A549 (cell line): ENCODE data around the gene ARRDC4. TPM values are rescaled to one million over a fixed set of nuclear protein-coding genes. Genes with fewer than 3 reads are reported as not detected.
A peak's percentile ranks its signal among the peaks of the same experiment; 100 is the strongest.

Experiments
- ATAC-seq, 2 experiments: fragments of 200-7000 bp in 1 of 2; fragments of >200 bp in 1 of 2; cut with Nextera tagmentation in 1 of 2; cut with Tn5 transposase in 1 of 2; 3 replicates each; pipeline versions ENCODE4 v1.8.0 to v1.9.1; 2018 to 2020; ENCODE audit warnings: mild to moderate bottlenecking in 1 of 2, moderate library complexity in 1 of 2
- CTCF ChIA-PET: fragments of 300-600 bp; sonication (Branson Sonifier 250); formaldehyde crosslinking; extraction: SDS; loops from one replicate; lab custom pipeline; 2021; ENCODE audit warnings: antibody characterized with exemption, inconsistent platforms; lab: Yijun Ruan, JAX
- POLR2A ChIA-PET: fragments of 350-600 bp; formaldehyde crosslinking; extraction: SDS; loops from one replicate; lab custom pipeline; 2021; ENCODE audit warnings: antibody characterized with exemption, inconsistent platforms; lab: Yijun Ruan, JAX
- DNase-seq, 2 experiments: peaks; one replicate each; pipeline versions ENCODE4 v3.0.0 to v3.0.0-alpha.2; 2011 to 2016; ENCODE audit warnings: low read depth in 1 of 2, low spot score in 1 of 2
- FAIRE-seq: peaks from 2 replicates; lab custom pipeline; 2011; peaks lifted over from hg19 to GRCh38; lab: Jason Lieb, UNC
- H3K27ac ChIP-seq, 2 experiments: fragments of >200 bp; sonication (Bioruptor Twin); formaldehyde crosslinking; 3 replicates each; pipeline ENCODE4 v1.5.1; 2016 to 2017
- H3K4me1 ChIP-seq: fragments of >200 bp; sonication (Bioruptor Twin); formaldehyde crosslinking; 3 replicates; pipeline ENCODE4 v1.6.1; 2016
- H3K4me2 ChIP-seq: fragments of >200 bp; sonication (Bioruptor Twin); formaldehyde crosslinking; 3 replicates; pipeline ENCODE4 v1.6.1; 2016
- H3K4me3 ChIP-seq: fragments of >200 bp; sonication (Bioruptor Twin); formaldehyde crosslinking; 3 replicates; pipeline ENCODE4 v1.5.1; 2016
- H3K9me3 ChIP-seq: fragments of >200 bp; sonication (Bioruptor Twin); formaldehyde crosslinking; 3 replicates; pipeline ENCODE4 v1.6.1; 2016
- BHLHE40 ChIP-seq: IDR thresholded peaks from 2 replicates; pipeline ENCODE4 v1.6.1; 2012; ENCODE audit warnings: low read depth, low read length, inconsistent platforms
- CBX2 ChIP-seq: fragments of 200-600 bp; sonication (generic); IDR thresholded peaks from 2 replicates; pipeline ENCODE4 v1.6.1; 2016; ENCODE audit warnings: low read depth, mild to moderate bottlenecking, borderline replicate concordance
- CHD4 ChIP-seq: fragments of 200-600 bp; sonication (generic); IDR thresholded peaks from 2 replicates; pipeline ENCODE4 v1.6.1; 2016; ENCODE audit warnings: antibody characterized with exemption, mild to moderate bottlenecking, borderline replicate concordance
- EP300 ChIP-seq, 2 experiments: fragments of >200 bp; sonication (Bioruptor Twin); formaldehyde crosslinking; IDR thresholded peaks; 2 replicates in 1 of 2; 3 replicates in 1 of 2; pipeline ENCODE4 v1.6.1; 2016 to 2017
- FOXS1 ChIP-seq: fragments of 250-450 bp; sonication (Bioruptor Pico); IDR thresholded peaks from 2 replicates; pipeline ENCODE4 v1.5.0; 2020; ENCODE audit warnings: mild to moderate bottlenecking, moderate library complexity
- HEYL ChIP-seq: fragments of 250-450 bp; sonication (Bioruptor Pico); IDR thresholded peaks from 2 replicates; pipeline ENCODE4 v1.8.0; 2021; ENCODE audit warnings: mild to moderate bottlenecking, moderate library complexity
- KDM5A ChIP-seq: fragments of 200-600 bp; sonication (generic); IDR thresholded peaks from 2 replicates; pipeline ENCODE4 v1.6.1; 2016; ENCODE audit warnings: antibody characterized with exemption, mild to moderate bottlenecking
- MAFK ChIP-seq: fragments of 450-650 bp; IDR thresholded peaks from 2 replicates; pipeline ENCODE4 v1.6.1; 2014; ENCODE audit not compliant: partially characterized antibody
- MAX ChIP-seq: IDR thresholded peaks from 2 replicates; pipeline ENCODE4 v1.6.1; 2012
- MAZ ChIP-seq: fragments of 150-350 bp; IDR thresholded peaks from 2 replicates; pipeline ENCODE4 v1.6.1; 2014; ENCODE audit warnings: antibody characterized with exemption, low read depth, low read length, borderline replicate concordance
- NR3C1 ChIP-seq: fragments of >200 bp; sonication (Bioruptor Twin); formaldehyde crosslinking; IDR thresholded peaks from 3 replicates; pipeline ENCODE4 v1.6.1; 2017
- RCOR1 ChIP-seq: fragments of 150-350 bp; IDR thresholded peaks from 2 replicates; pipeline ENCODE4 v1.6.1; 2014; ENCODE audit warnings: antibody characterized with exemption, low read length, low read depth
- RFX5 ChIP-seq: fragments of 450-650 bp; IDR thresholded peaks from 2 replicates; pipeline ENCODE4 v1.7.1; 2014; ENCODE audit warnings: antibody characterized with exemption, mild to moderate bottlenecking, moderate library complexity
- SMC3 ChIP-seq: fragments of >200 bp; sonication (Bioruptor Twin); formaldehyde crosslinking; IDR thresholded peaks from 3 replicates; pipeline ENCODE4 v1.6.1; 2018; ENCODE audit warnings: inconsistent platforms
- SREBF2 ChIP-seq: fragments of 450-650 bp; IDR thresholded peaks from 2 replicates; pipeline ENCODE4 v1.6.1; 2014; ENCODE audit warnings: mild to moderate bottlenecking, moderate library complexity
- TFCP2L1 ChIP-seq: fragments of 250-450 bp; sonication (Bioruptor Pico); IDR thresholded peaks from 2 replicates; pipeline ENCODE4 v1.5.0; 2021; ENCODE audit warnings: mild to moderate bottlenecking
- ZFP36 ChIP-seq: fragments of 450-650 bp; IDR thresholded peaks from 2 replicates; pipeline ENCODE4 v1.6.1; 2014; ENCODE audit warnings: borderline replicate concordance; ENCODE audit not compliant: partially characterized antibody
- ZNF302 ChIP-seq: fragments of 250-450 bp; sonication (Bioruptor Pico); IDR thresholded peaks from 2 replicates; pipeline ENCODE4 v1.9.0; 2021; ENCODE audit warnings: inconsistent platforms, mild to moderate bottlenecking, moderate library complexity
- WGBS: methylation state at CpG from one replicate; pipeline ENCODE4 v1.1.6; 2017; ENCODE audit errors: missing lambda C conversion rate; 5-methylcytosine and 5-hydroxymethylcytosine counted together
- polyA plus RNA-seq, 4 experiments: library from polyadenylated mRNA; depleted of rRNA in 3 of 4; stranded (reverse); fragments of >200 nt; fragmentation: RNase III in 1 of 4; extraction: RNeasy Plus Mini Kit Qiagen cat#74134 plus additional on column Dnase treatment in 1 of 4; gene quantifications; 2 replicates in 3 of 4; 3 replicates in 1 of 4; pipeline ENCODE4 v1.2.3, GENCODE V29; 2011 to 2017
- TF ChIP-seq, protein P1 (sequence below): fragments of >200 bp; sonication (Bioruptor Twin); formaldehyde crosslinking; IDR thresholded peaks from 3 replicates; pipeline ENCODE4 v1.6.1; 2016
- TF ChIP-seq, protein P2 (sequence below): fragments of 250-450 bp; sonication (Bioruptor Pico); IDR thresholded peaks from 2 replicates; pipeline ENCODE4 v1.5.0; 2021; ENCODE audit warnings: mild to moderate bottlenecking, moderate library complexity, borderline replicate concordance
- TF ChIP-seq, protein P3 (sequence below): fragments of >200 bp; sonication (Bioruptor Twin); formaldehyde crosslinking; IDR thresholded peaks from 3 replicates; pipeline ENCODE4 v1.5.1; 2016

ARRDC4 gene
- polyA plus RNA-seq, 2 of the 4 experiments (the other 2 are of a cell fraction), result 0.19 to 2.2 TPM

- ATAC-seq (no peak), FAIRE-seq (no peak), DNase-seq (no peak)
- no peaks in the 10 kb centered on the region for H3K4me1 ChIP-seq
- no peak overlapping the region for H3K4me2 ChIP-seq
- ChIA-PET POLR2A (no interaction called here), CTCF (interaction anchor here (0.7 kb wide), 2 partner anchors 46 to 70 kb away, joined by 3 to 4 read pairs; no protein-coding TSS in a partner anchor)
- H3K27ac ChIP-seq, result no peak overlapping the region
- H3K9me3 ChIP-seq, result peaks cover 5% of the 10 kb centered on the region; the same call in 1 of the 3 replicates
- no peak overlapping the region for H3K4me3 ChIP-seq
- TF ChIP-seq EP300 (IDR thresholded peaks at IDR 0.05), result no peak
- peak; percentile 52 for TF ChIP-seq MAFK
- TF ChIP-seq CHD4, result no peak
- 5% methylated on average over 1 of the region's 1 CpG for WGBS
Observed at GRCh38 chr15:97931314-97931713, 29.2 kb upstream of the ARRDC4 start.

GRCh38 chr15:97933589-97933988 is 26.9 kb upstream of the ARRDC4 start:
- no peak for FAIRE-seq

GRCh38 chr15:97940993-97941392 is 19.5 kb upstream of the ARRDC4 start:
- ATAC-seq, result no peak
- TF ChIP-seq BHLHE40, result no peak
- TF ChIP-seq MAX, result no peak
- no peak for TF ChIP-seq MAZ
- no peak for TF ChIP-seq RFX5
- no peak for TF ChIP-seq CBX2
- no peak for TF ChIP-seq KDM5A
- TF ChIP-seq, protein P1, sequence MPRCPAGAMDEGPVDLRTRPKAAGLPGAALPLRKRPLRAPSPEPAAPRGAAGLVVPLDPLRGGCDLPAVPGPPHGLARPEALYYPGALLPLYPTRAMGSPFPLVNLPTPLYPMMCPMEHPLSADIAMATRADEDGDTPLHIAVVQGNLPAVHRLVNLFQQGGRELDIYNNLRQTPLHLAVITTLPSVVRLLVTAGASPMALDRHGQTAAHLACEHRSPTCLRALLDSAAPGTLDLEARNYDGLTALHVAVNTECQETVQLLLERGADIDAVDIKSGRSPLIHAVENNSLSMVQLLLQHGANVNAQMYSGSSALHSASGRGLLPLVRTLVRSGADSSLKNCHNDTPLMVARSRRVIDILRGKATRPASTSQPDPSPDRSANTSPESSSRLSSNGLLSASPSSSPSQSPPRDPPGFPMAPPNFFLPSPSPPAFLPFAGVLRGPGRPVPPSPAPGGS, result no peak
- TF ChIP-seq ZNF302 (CRISPR knock-in tag), result no peak
- TF ChIP-seq, protein P2, sequence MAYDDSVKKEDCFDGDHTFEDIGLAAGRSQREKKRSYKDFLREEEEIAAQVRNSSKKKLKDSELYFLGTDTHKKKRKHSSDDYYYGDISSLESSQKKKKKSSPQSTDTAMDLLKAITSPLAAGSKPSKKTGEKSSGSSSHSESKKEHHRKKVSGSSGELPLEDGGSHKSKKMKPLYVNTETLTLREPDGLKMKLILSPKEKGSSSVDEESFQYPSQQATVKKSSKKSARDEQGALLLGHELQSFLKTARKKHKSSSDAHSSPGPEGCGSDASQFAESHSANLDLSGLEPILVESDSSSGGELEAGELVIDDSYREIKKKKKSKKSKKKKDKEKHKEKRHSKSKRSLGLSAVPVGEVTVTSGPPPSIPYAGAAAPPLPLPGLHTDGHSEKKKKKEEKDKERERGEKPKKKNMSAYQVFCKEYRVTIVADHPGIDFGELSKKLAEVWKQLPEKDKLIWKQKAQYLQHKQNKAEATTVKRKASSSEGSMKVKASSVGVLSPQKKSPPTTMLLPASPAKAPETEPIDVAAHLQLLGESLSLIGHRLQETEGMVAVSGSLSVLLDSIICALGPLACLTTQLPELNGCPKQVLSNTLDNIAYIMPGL (CRISPR knock-in tag), result no peak
- no peak for TF ChIP-seq RCOR1
- no peak for TF ChIP-seq FOXS1
- TF ChIP-seq SREBF2, result no peak
- no peak for TF ChIP-seq HEYL
- TF ChIP-seq SMC3, result no peak
- no peak for TF ChIP-seq ZFP36
- TF ChIP-seq NR3C1, result no peak
- TF ChIP-seq, protein P3, sequence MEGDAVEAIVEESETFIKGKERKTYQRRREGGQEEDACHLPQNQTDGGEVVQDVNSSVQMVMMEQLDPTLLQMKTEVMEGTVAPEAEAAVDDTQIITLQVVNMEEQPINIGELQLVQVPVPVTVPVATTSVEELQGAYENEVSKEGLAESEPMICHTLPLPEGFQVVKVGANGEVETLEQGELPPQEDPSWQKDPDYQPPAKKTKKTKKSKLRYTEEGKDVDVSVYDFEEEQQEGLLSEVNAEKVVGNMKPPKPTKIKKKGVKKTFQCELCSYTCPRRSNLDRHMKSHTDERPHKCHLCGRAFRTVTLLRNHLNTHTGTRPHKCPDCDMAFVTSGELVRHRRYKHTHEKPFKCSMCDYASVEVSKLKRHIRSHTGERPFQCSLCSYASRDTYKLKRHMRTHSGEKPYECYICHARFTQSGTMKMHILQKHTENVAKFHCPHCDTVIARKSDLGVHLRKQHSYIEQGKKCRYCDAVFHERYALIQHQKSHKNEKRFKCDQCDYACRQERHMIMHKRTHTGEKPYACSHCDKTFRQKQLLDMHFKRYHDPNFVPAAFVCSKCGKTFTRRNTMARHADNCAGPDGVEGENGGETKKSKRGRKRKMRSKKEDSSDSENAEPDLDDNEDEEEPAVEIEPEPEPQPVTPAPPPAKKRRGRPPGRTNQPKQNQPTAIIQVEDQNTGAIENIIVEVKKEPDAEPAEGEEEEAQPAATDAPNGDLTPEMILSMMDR, result no peak
- POLR2A ChIA-PET, result no interaction called here

More at GRCh38 chr15:97933589-97933988, 26.9 kb upstream of the ARRDC4 start:
- Histone ChIP-seq H3K27ac (no peak overlapping the region), H3K4me2 (no peak overlapping the region), H3K9me3 (peaks cover 5% of the 10 kb centered on the region; the same call in 1 of the 3 replicates), H3K4me3 (no peak overlapping the region), H3K4me1 (no peaks in the 10 kb centered on the region)
- ChIA-PET CTCF (no interaction called here), POLR2A (no interaction called here)
- ATAC-seq, result no peak
- TF ChIP-seq TFCP2L1 (CRISPR knock-in tag) (no peak), ZFP36 (peak; percentile 43)
- no peak for DNase-seq
- 0% methylated on average over 1 of the region's 1 CpG for WGBS

More at GRCh38 chr15:97940993-97941392, 19.5 kb upstream of the ARRDC4 start:
- CTCF ChIA-PET, result no interaction called here
- Histone ChIP-seq H3K4me3 (no peak overlapping the region), H3K4me1 (no peaks in the 10 kb centered on the region), H3K27ac (no peak overlapping the region), H3K4me2 (no peak overlapping the region), H3K9me3 (no peaks in the 10 kb centered on the region)
- 60% methylated on average over 4 of the region's 4 CpGs for WGBS
- no peak for DNase-seq
- no peak for FAIRE-seq
